ENCODE results near the gene DNM3.

- TF ChIP-seq CTCF (IDR thresholded peaks at IDR 0.05; ENCODE audit: low read depth, low read length) (no peak), POLR2A (IDR thresholded peaks at IDR 0.05; ENCODE audit: extremely low read depth, insufficient read length) (no peak), MAX (IDR thresholded peaks at IDR 0.05; ENCODE audit: low read depth, low read length) (no peak)
Observed at GRCh38 chr1:172069534-172069933, 228.2 kb downstream of the DNM3 start.
